GM18511 (cell line): Measurements from ENCODE around the gene VGLL1.

Experiments used
- ATAC-seq: cut with Tn5 transposase; IDR thresholded peaks from one replicate; pipeline ENCODE4 v1.9.1; 2021; ENCODE audit warnings: mild to moderate bottlenecking, moderate library complexity; ENCODE audit not compliant: unreplicated experiment

VGLL1 gene

GRCh38 chrX:136549226-136549625 is 17.2 kb downstream of the VGLL1 start:
- no peak for ATAC-seq

DNA sequence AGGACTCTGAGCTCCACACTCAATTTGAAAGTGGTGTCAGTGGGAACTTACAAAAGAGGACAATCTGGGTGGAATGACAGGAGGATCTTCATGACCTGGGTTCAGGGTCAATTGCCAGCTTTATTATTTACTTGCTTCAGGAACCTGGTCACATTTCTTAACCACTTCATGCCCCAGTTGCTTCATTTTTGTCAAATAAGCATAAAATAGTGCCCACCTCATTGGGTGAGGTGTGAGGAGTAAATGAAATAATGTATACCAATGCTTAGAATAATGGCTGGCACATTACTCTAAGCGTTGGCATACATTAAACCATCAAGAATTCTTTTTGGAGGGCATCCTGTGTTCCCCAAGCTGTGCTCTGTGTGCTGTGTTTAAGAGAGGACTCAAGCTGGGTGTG is 19.4 kb downstream of the VGLL1 start:
- ATAC-seq = no peak

- ATAC-seq = no peak
These were observed 23.7 kb downstream of the VGLL1 start for GRCh38 chrX:136555694-136556093.

- ATAC-seq = no peak
These were observed 40.0 kb downstream of the VGLL1 start for GRCh38 chrX:136572030-136572429.

- ATAC-seq = no peak
These were observed 42.5 kb downstream of the VGLL1 start for GRCh38 chrX:136574548-136574947.

- peak; percentile 95 for ATAC-seq
These were observed 45.5 kb downstream of the VGLL1 start for GRCh38 chrX:136577552-136577951.

DNA sequence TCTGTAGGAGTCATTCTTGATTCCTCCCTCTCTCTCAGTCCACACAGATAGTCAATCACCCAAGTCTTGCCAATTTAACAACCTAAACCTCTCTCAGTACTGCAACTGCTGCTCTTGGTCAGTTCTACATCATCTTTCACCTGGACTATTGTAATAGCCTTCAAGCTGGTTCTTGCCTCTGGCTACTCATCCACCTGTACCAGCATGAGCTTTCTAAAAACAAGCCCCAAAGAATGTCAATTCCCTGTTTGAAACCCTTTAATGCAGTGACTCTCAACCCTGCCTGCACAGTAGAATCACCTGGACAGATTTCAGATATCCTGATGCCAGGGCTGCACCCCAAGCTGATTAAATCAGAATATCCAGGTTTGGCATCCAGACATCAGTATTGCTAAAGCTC is 48.3 kb downstream of the VGLL1 start:
- ATAC-seq = no peak

DNA sequence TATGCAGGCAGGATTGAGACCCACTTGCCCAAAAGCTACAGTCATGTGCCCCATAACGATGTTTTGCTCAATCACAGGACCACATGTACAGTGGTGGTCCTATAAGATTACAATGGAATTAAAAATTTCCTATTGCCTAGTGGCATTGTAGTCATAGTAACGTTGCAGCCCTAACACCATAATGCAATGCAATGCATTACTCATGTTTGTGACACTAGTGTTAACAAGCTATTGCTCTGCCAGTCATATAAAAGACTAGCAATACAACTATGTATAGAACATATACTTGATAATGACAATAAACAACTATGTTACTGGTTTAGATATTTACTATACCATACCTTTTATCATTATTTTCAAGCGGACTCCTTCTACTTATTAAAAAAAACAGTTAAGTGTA is 50.6 kb downstream of the VGLL1 start:
- no peak for ATAC-seq

GRCh38 chrX:136584545-136584944 is 52.5 kb downstream of the VGLL1 start:
- ATAC-seq = no peak

GRCh38 chrX:136585262-136585661 is 53.2 kb downstream of the VGLL1 start:
- ATAC-seq = no peak

- no peak for ATAC-seq
These were observed 53.9 kb downstream of the VGLL1 start for GRCh38 chrX:136585960-136586359.

GRCh38 chrX:136586386-136586785 is 54.4 kb downstream of the VGLL1 start:
- no peak for ATAC-seq

DNA sequence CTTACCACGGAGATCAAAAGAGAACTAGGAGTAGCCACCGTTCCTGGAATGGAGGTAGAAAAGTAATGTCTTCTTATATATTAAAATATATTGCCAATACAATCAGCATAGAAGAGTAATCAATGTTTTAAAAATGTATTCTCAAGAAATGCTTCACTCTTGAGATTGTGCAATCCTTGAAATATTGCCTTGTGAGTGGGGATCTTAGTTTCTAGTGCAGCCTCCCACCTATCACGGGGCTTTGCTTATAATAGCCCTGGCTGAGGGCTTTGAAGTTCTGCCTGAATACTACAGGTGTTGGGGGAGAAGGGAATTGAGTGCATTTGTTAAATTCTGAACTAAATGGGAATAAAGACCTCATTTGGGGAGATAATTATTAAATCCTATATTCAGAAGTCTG is 55.5 kb downstream of the VGLL1 start:
- ATAC-seq = no peak

GRCh38 chrX:136588036-136588435 is 56.0 kb downstream of the VGLL1 start:
- no peak for ATAC-seq

- no peak for ATAC-seq
These were observed 58.0 kb downstream of the VGLL1 start for GRCh38 chrX:136589966-136590365.

GRCh38 chrX:136597356-136597755 is 65.3 kb downstream of the VGLL1 start:
- ATAC-seq = no peak

- no peak for ATAC-seq
These were observed 65.9 kb downstream of the VGLL1 start for GRCh38 chrX:136597954-136598353.

DNA sequence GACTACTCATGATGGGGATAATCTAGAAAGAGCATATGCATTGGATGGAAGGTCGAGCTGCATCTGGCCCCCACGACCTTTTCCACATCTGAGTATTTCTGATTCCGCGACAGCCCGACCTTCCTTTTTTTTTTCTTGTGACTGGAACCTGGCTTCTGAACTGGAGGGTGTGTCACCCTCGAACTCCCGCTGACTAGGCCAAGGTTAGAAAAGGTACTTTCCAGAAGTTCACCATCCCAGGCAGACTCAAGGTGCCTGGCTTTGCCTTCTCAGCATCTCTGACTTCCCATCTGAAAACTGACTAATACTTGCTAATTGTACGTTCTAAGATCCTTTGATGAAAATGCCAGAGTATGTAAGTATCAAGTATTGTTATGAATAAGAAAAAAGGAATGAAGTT is 66.6 kb downstream of the VGLL1 start:
- no peak for ATAC-seq

DNA sequence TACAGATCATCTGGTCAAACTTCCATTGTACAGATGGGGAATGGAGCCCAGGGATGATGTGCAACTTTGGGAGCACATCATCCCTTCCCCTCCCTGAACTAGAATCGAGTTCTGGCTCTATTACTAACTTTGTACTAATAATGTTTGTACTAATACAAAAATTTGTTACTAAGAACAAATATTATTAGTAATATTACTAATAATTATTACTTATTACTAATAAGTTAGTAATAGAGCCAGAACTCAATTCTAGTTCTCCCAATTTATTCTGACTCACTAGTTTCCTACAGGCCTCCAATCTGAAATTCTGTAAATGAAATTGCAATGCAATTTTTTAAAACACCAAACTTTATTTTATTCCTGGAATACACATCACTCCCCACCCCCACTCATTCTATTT is 68.0 kb downstream of the VGLL1 start:
- no peak for ATAC-seq
